Loucy (cell line): Measurements from ENCODE around the gene TMEM232.
"Not testable (repeated sequence)": the region's sequence is repeated elsewhere in the genome, so short reads cannot be mapped to it uniquely, and the experiment has no call there.

ENCODE experiments used
- H2AFZ ChIP-seq: fragments of 200-600 bp; sonication (generic); 2 replicates; pipeline ENCODE4 v1.6.0; 2016; ENCODE audit warnings: antibody characterized with exemption, mild to moderate bottlenecking, low read length, moderate library complexity
- H3F3A ChIP-seq: fragments of 200-600 bp; 2 replicates; pipeline ENCODE4 v1.6.0; 2016; ENCODE audit warnings: antibody characterized with exemption, low read depth, mild to moderate bottlenecking
- H3K27me3 ChIP-seq: fragments of 200-600 bp; sonication (generic); 2 replicates; pipeline ENCODE4 v1.6.1; 2014; ENCODE audit warnings: low read length, mild to moderate bottlenecking; ENCODE audit not compliant: insufficient read depth, poor library complexity, severe bottlenecking
- H3K36me3 ChIP-seq: fragments of 200-600 bp; sonication (generic); 2 replicates; pipeline ENCODE4 v1.6.1; 2016; ENCODE audit warnings: low read length; ENCODE audit not compliant: insufficient read depth
- H3K4me1 ChIP-seq: fragments of 200-600 bp; sonication (generic); 2 replicates; pipeline ENCODE4 v1.5.1; 2014; ENCODE audit warnings: low read length, mild to moderate bottlenecking; ENCODE audit not compliant: insufficient read depth, poor library complexity, severe bottlenecking
- H3K4me2 ChIP-seq: fragments of 200-600 bp; sonication (generic); 2 replicates; pipeline ENCODE4 v1.6.0; 2014; ENCODE audit warnings: antibody characterized with exemption, low read length, low read depth, mild to moderate bottlenecking; ENCODE audit not compliant: poor library complexity, severe bottlenecking
- H3K4me3 ChIP-seq: fragments of 200-600 bp; sonication (generic); 2 replicates; pipeline ENCODE4 v1.5.1; 2014; ENCODE audit warnings: low read length, mild to moderate bottlenecking, mixed read lengths; ENCODE audit not compliant: poor library complexity, severe bottlenecking
- H3K79me2 ChIP-seq: fragments of 200-600 bp; sonication (generic); 2 replicates; pipeline ENCODE4 v1.6.1; 2014; ENCODE audit warnings: low read length; ENCODE audit not compliant: insufficient read depth
- H3K9ac ChIP-seq: fragments of 200-600 bp; sonication (generic); 2 replicates; pipeline ENCODE4 v1.6.0; 2014; ENCODE audit warnings: mild to moderate bottlenecking, low read depth, low read length, moderate library complexity; ENCODE audit not compliant: poor library complexity, severe bottlenecking
- H3K9me2 ChIP-seq: fragments of 200-600 bp; sonication (generic); replicated peaks from 2 replicates; pipeline ENCODE4 v1.6.1; 2016; ENCODE audit warnings: low read depth, low read length, mixed read lengths
- H3K9me3 ChIP-seq: fragments of 200-600 bp; sonication (generic); 2 replicates; pipeline ENCODE4 v1.6.1; 2014; ENCODE audit warnings: mild to moderate bottlenecking, antibody characterized with exemption, low read length, low read depth; ENCODE audit not compliant: insufficient read depth
- H4K20me1 ChIP-seq: fragments of 200-600 bp; sonication (generic); 2 replicates; pipeline ENCODE4 v1.6.0; 2014; ENCODE audit warnings: antibody characterized with exemption, low read length, mild to moderate bottlenecking; ENCODE audit not compliant: insufficient read depth, poor library complexity, severe bottlenecking
- EZH2phosphoT487 ChIP-seq: fragments of 200-600 bp; IDR thresholded peaks from 2 replicates; pipeline ENCODE4 v1.6.1; 2018; ENCODE audit warnings: antibody characterized with exemption, mild to moderate bottlenecking, moderate library complexity, borderline replicate concordance
- TF ChIP-seq, protein P1 (sequence below): fragments of 200-600 bp; sonication (generic); conservative IDR thresholded peaks from 2 replicates; pipeline ENCODE4 v1.5.1; 2014; ENCODE audit warnings: mild to moderate bottlenecking, antibody characterized with exemption, low read length

TMEM232 gene

GRCh38 chr5:110544603-110545002, 181.9 kb downstream of the TMEM232 start:
- TF ChIP-seq EZH2phosphoT487: no peak
- TF ChIP-seq, protein P1, sequence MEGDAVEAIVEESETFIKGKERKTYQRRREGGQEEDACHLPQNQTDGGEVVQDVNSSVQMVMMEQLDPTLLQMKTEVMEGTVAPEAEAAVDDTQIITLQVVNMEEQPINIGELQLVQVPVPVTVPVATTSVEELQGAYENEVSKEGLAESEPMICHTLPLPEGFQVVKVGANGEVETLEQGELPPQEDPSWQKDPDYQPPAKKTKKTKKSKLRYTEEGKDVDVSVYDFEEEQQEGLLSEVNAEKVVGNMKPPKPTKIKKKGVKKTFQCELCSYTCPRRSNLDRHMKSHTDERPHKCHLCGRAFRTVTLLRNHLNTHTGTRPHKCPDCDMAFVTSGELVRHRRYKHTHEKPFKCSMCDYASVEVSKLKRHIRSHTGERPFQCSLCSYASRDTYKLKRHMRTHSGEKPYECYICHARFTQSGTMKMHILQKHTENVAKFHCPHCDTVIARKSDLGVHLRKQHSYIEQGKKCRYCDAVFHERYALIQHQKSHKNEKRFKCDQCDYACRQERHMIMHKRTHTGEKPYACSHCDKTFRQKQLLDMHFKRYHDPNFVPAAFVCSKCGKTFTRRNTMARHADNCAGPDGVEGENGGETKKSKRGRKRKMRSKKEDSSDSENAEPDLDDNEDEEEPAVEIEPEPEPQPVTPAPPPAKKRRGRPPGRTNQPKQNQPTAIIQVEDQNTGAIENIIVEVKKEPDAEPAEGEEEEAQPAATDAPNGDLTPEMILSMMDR: no peak
- Histone ChIP-seq H4K20me1 (no peaks in the 10 kb centered on the region), H3K4me1 (no peaks in the 10 kb centered on the region), H3K9me2 (no peaks in the 10 kb centered on the region), H3F3A (no peaks in the 10 kb centered on the region), H3K79me2 (no peaks in the 10 kb centered on the region), H3K4me3 (no peak overlapping the region), H3K36me3 (no peaks in the 10 kb centered on the region), H3K4me2 (no peak overlapping the region), H3K9ac (no peak overlapping the region), H3K27me3 (no peaks in the 10 kb centered on the region), H2AFZ (no peak overlapping the region; the same call in 1 of the 2 replicates), H3K9me3 (no peaks in the 10 kb centered on the region)

- no peak overlapping the region for H2AFZ ChIP-seq
Observed at GRCh38 chr5:110542949-110543348, 183.5 kb downstream of the TMEM232 start.

DNA sequence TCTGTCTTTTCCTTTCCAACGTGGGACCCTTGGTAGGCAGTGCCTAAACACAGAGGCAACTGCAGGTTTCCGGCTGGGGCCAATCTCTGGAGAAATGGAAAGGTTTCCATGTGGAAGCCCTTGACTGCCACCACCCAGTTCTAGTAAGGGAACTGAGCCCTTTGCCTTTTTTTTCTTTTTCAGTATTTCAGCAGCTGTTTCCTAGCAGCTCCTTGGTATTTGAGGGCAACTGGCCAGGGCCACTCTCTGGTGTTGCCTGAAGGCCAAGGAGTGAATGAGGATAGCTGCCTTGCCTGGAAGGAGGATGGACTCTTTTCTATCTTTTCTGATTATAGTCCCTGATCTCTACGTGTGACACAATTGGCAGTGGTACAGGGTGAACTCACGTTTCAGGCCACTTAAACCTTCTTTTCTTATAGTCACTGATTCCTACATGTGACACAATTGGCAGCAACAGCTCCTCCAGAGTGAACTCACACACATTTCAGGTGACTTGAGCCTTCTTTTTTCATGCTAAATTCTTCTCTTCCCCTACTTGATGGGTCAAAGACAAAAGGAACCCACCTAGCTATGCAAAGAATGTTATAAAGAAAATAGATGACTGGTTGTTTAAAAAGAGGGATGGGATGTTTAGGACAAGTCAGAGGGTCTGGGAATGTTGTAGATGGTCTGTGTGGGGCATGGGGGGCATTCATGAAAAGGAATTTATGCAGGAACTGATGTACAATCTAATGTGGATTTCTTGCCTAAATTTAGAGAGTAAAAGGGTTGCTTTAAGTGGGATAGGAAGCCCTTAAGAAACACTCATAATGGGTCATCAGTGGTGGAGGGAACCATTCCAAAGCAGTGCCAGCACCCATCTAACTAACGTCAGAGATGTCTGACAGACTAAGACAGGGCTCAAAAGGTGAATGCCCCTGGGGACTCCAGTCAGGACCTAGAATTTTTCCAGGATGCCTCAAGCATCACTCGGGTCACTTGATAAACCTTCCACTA, 190.1 kb downstream of the TMEM232 start:
- TF ChIP-seq EZH2phosphoT487: no peak
- TF ChIP-seq, protein P1: no peak
- Histone ChIP-seq H3K4me3 (no peak overlapping the region), H3K9me3 (no peaks in the 10 kb centered on the region), H3K4me2 (no peak overlapping the region), H2AFZ (no peak overlapping the region), H3K79me2 (no peaks in the 10 kb centered on the region), H3K4me1 (no peaks in the 10 kb centered on the region), H3K9me2 (no peaks in the 10 kb centered on the region), H3K27me3 (no peaks in the 10 kb centered on the region), H3F3A (no peaks in the 10 kb centered on the region), H3K36me3 (no peaks in the 10 kb centered on the region), H3K9ac (no peak overlapping the region), H4K20me1 (no peaks in the 10 kb centered on the region)

More at GRCh38 chr5:110542949-110543348, 183.5 kb downstream of the TMEM232 start:
- H3K79me2 ChIP-seq: no peaks in the 10 kb centered on the region
- no peak overlapping the region for H3K4me3 ChIP-seq
- H3K36me3 ChIP-seq: no peaks in the 10 kb centered on the region
- H4K20me1 ChIP-seq: no peaks in the 10 kb centered on the region
- H3K9me3 ChIP-seq: no peaks in the 10 kb centered on the region
- no peaks in the 10 kb centered on the region for H3K4me1 ChIP-seq
- no peaks in the 10 kb centered on the region for H3K27me3 ChIP-seq
- TF ChIP-seq, protein P1: no peak
- no peak for TF ChIP-seq EZH2phosphoT487
- no peaks in the 10 kb centered on the region for H3F3A ChIP-seq
- no peak overlapping the region for H3K9ac ChIP-seq
- no peak overlapping the region for H3K4me2 ChIP-seq
- no peaks in the 10 kb centered on the region for H3K9me2 ChIP-seq

DNA sequence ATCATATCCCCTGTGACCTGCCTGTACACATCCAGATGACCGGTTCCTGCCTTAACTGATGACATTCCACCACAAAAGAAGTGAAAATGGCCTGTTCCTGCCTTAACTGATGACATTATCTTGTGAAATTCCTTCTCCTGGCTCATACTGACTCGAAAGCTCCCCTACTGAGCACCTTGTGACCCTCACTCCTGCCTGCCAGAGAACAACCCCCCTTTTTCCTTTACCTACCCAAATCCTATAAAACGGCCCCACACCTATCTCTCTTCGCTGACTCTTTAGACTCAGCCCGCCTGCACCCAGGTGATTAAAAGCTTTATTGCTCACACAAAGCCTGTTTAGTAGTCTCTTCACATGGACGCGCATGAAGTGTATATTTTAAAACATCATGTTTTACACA, 191.3 kb downstream of the TMEM232 start:
- H3K27me3 ChIP-seq, H4K20me1 ChIP-seq, H3K4me3 ChIP-seq, H3K9me2 ChIP-seq, H3K9ac ChIP-seq, H3F3A ChIP-seq, H3K9me3 ChIP-seq, H3K4me1 ChIP-seq, H2AFZ ChIP-seq, H3K4me2 ChIP-seq, H3K79me2 ChIP-seq, H3K36me3 ChIP-seq: not testable (repeated sequence)
